HepG2 (cell line): ENCODE measurements around the gene COL18A1. TPM values are rescaled to one million over a fixed set of nuclear protein-coding genes. Genes with fewer than 3 reads are reported as not detected.

Experiments
- ATAC-seq: fragments of 200-7000 bp; cut with Tn5 transposase; 3 replicates; pipeline ENCODE4 v1.9.1; 2020; ENCODE audit warnings: mild to moderate bottlenecking, moderate library complexity
- BruUV-seq: library from RNA; stranded (reverse); fragments of 400-500 nt; replicated peaks from 2 replicates; lab custom pipeline; 2021; lab: Mats Ljungman, UMichigan
- CTCF ChIA-PET: fragments of 300-600 bp; formaldehyde crosslinking; extraction: SDS; loops from one replicate; lab custom pipeline; 2021; ENCODE audit warnings: low total read pairs, inconsistent platforms, low intra/inter-chr PET ratio; lab: Yijun Ruan, JAX
- POLR2A ChIA-PET: fragments of 350-600 bp; sonication (Branson Sonifier 250); formaldehyde crosslinking; loops from one replicate; lab custom pipeline; 2020; ENCODE audit warnings: antibody characterized with exemption, inconsistent platforms; lab: Yijun Ruan, JAX
- DNase-seq: peaks from one replicate; pipeline ENCODE4 v3.0.0-alpha.2; 2015; ENCODE audit warnings: low spot score
- FAIRE-seq: peaks from 3 replicates; lab custom pipeline; 2011; peaks lifted over from hg19 to GRCh38; lab: Jason Lieb, UNC
- H2AFZ ChIP-seq: one replicate; pipeline ENCODE4 v1.6.1; 2011; ENCODE audit warnings: low read length, inconsistent platforms
- H3K27ac ChIP-seq: fragments of 300-600 bp; 3 replicates; pipeline ENCODE4 v1.8.0; 2011; ENCODE audit warnings: mixed run types, mild to moderate bottlenecking, mixed read lengths, low read length, inconsistent platforms; ENCODE audit not compliant: insufficient read depth; ENCODE audit errors: extremely low read length
- H3K27me3 ChIP-seq, 2 experiments: fragments of 200-600 bp in 1 of 2; 2 replicates in 1 of 2; 3 replicates in 1 of 2; pipeline versions ENCODE4 v1.6.0 to v1.8.0; 2011; ENCODE audit warnings: low read length in 2 of 2, mild to moderate bottlenecking in 2 of 2, moderate library complexity in 2 of 2, inconsistent platforms in 1 of 2; ENCODE audit not compliant: insufficient read depth in 2 of 2, control insufficient read depth in 1 of 2
- H3K36me3 ChIP-seq, 2 experiments: fragments of 200-600 bp in 1 of 2; replicated peaks in 1 of 2; 2 replicates in 1 of 2; 3 replicates in 1 of 2; pipeline versions ENCODE4 v1.5.1 to v1.8.0; 2011; ENCODE audit warnings: low read length in 2 of 2, inconsistent platforms in 1 of 2; ENCODE audit not compliant: insufficient read depth in 2 of 2, control insufficient read depth in 1 of 2
- H3K4me1 ChIP-seq: 2 replicates; pipeline ENCODE4 v1.5.1; 2012; ENCODE audit warnings: low read length, inconsistent platforms; ENCODE audit not compliant: insufficient read depth
- H3K4me2 ChIP-seq: 2 replicates; pipeline ENCODE4 v1.6.0; 2011; ENCODE audit warnings: low read depth, low read length, inconsistent platforms
- H3K4me3 ChIP-seq, 3 experiments: fragments of 200-600 bp in 1 of 3; sonication (generic), shearing (Covaris generic) in 1 of 3; replicated peaks in 1 of 3; 2 replicates each; pipeline ENCODE4 v1.5.1; 2011 to 2016; ENCODE audit warnings: low read length in 3 of 3, inconsistent platforms in 2 of 3, low read depth in 2 of 3, mild to moderate bottlenecking in 2 of 3, control low read depth in 1 of 3, mixed read lengths in 1 of 3; ENCODE audit not compliant: insufficient read depth in 1 of 3
- H3K79me2 ChIP-seq: one replicate; pipeline ENCODE4 v1.6.1; 2011; ENCODE audit warnings: low read length, inconsistent platforms; ENCODE audit not compliant: insufficient read depth
- H3K9ac ChIP-seq: 2 replicates; pipeline ENCODE4 v1.6.0; 2011; ENCODE audit warnings: mild to moderate bottlenecking, low read depth, low read length, inconsistent platforms; ENCODE audit not compliant: insufficient read depth
- H3K9me3 ChIP-seq: 2 replicates; pipeline ENCODE4 v1.5.1; 2012; ENCODE audit warnings: mild to moderate bottlenecking, low read length
- H4K20me1 ChIP-seq: 2 replicates; pipeline ENCODE4 v1.6.0; 2011; ENCODE audit warnings: inconsistent platforms, mild to moderate bottlenecking, low read length, moderate library complexity; ENCODE audit not compliant: insufficient read depth
- AHR ChIP-seq: IDR thresholded peaks from 2 replicates; pipeline ENCODE4 v1.6.1; 2018; ENCODE audit warnings: missing genetic modification reagents, missing compliant biosample characterization
- CBFB ChIP-seq: sonication (generic); formaldehyde crosslinking; IDR thresholded peaks from 2 replicates; pipeline ENCODE4 v1.4.0; 2020; ENCODE audit warnings: missing genetic modification reagents
- CBX5 ChIP-seq: sonication (generic); formaldehyde crosslinking; IDR thresholded peaks from 2 replicates; pipeline ENCODE4 v1.4.0; 2020; ENCODE audit warnings: missing genetic modification reagents, borderline replicate concordance
- E2F1 ChIP-seq: sonication (generic); formaldehyde crosslinking; IDR thresholded peaks from 2 replicates; pipeline ENCODE4 v1.5.0; 2020; ENCODE audit warnings: missing genetic modification reagents
- EHMT2 ChIP-seq: fragments of 200-600 bp; sonication (generic); IDR thresholded peaks from 2 replicates; pipeline ENCODE4 v1.7.0; 2017; ENCODE audit warnings: antibody characterized with exemption, low read depth, low read length, borderline replicate concordance
- SMYD3 ChIP-seq: sonication (generic); formaldehyde crosslinking; IDR thresholded peaks from 2 replicates; pipeline ENCODE4 v1.8.1; 2023; ENCODE audit warnings: mild to moderate bottlenecking, missing genetic modification reagents
- SOX6 ChIP-seq, 2 experiments: fragments of 450-650 bp in 1 of 2; sonication (generic) in 1 of 2; formaldehyde crosslinking in 1 of 2; IDR thresholded peaks; 2 replicates each; pipeline versions ENCODE4 v1.4.0 to v1.6.1; 2017 to 2020; ENCODE audit warnings: antibody characterized with exemption in 1 of 2, mild to moderate bottlenecking in 1 of 2, missing genetic modification reagents in 1 of 2
- TOPORS ChIP-seq: sonication (generic); formaldehyde crosslinking; IDR thresholded peaks from 2 replicates; pipeline ENCODE4 v1.8.0; 2023; ENCODE audit warnings: mild to moderate bottlenecking, missing genetic modification reagents
- XRCC5 ChIP-seq: fragments of 200-400 bp; formaldehyde crosslinking; optimal IDR thresholded peaks from 2 replicates; pipeline ENCODE3; 2017; ENCODE audit warnings: mild to moderate bottlenecking, low read length
- ZFX ChIP-seq: sonication (generic); formaldehyde crosslinking; IDR thresholded peaks from 2 replicates; pipeline ENCODE4 v1.4.0; 2020; ENCODE audit warnings: mild to moderate bottlenecking, low read depth, missing genetic modification reagents, moderate library complexity
- ZNF225 ChIP-seq: sonication (generic); formaldehyde crosslinking; IDR thresholded peaks from 2 replicates; pipeline ENCODE4 v1.4.0; 2020; ENCODE audit warnings: mild to moderate bottlenecking, missing genetic modification reagents
- ZNF274 ChIP-seq: sonication (generic); formaldehyde crosslinking; IDR thresholded peaks from 2 replicates; pipeline ENCODE4 v1.5.1; 2020; ENCODE audit warnings: mild to moderate bottlenecking, missing genetic modification reagents
- ZNF614 ChIP-seq: IDR thresholded peaks from 2 replicates; pipeline ENCODE4 v1.6.1; 2018; ENCODE audit warnings: missing biosample characterization, missing genetic modification reagents, inconsistent platforms, borderline replicate concordance
- ZNF768 ChIP-seq: sonication (generic); formaldehyde crosslinking; IDR thresholded peaks from 2 replicates; pipeline ENCODE4 v1.4.0; 2020; ENCODE audit warnings: missing genetic modification reagents
- ZSCAN9 ChIP-seq: IDR thresholded peaks from 2 replicates; pipeline ENCODE4 v1.6.1; 2016; ENCODE audit warnings: borderline replicate concordance
- WGBS: methylation state at CpG from one replicate; pipeline ENCODE4 v1.1.6; 2017; ENCODE audit warnings: low lambda C conversion rate; 5-methylcytosine and 5-hydroxymethylcytosine counted together
- in situ Hi-C: cut with HindIII; loops from 2 replicates; pipeline ENCODE4 v1.10.0; 2017; ENCODE audit warnings: low pct_unique_long_range_greater_than_20kb; ENCODE audit not compliant: extremely low pct_ligation_motif_present
- intact Hi-C: fragments of 100-400 bp; cut with micrococcal nuclease; formaldehyde crosslinking; loops from one replicate; pipeline ENCODE4 v1.10.0; 2022; ENCODE audit not compliant: unreplicated experiment
- polyA plus RNA-seq, 8 experiments: library from polyadenylated mRNA; depleted of rRNA in 3 of 8; stranded (reverse) in 7 of 8; unstranded in 1 of 8; fragments of >200 nt; fragmentation: Illumina TruSeq in 4 of 8; extraction: Trizol in 4 of 8; gene quantifications; 2 replicates each; pipeline versions ENCODE4 v1.2.1 to v1.2.3, GENCODE V29; 2011 to 2016; ENCODE audit warnings: low read depth in 4 of 8, missing spikeins in 1 of 8, mixed read lengths in 1 of 8; ENCODE audit not compliant: insufficient read depth in 1 of 8
- total RNA-seq, 5 experiments: library from RNA; depleted of rRNA; stranded (reverse); fragments of >200 nt; fragmentation: Illumina TruSeq; extraction: Trizol; gene quantifications; 2 replicates each; pipeline ENCODE4 v1.2.3, GENCODE V29; 2016; ENCODE audit warnings: low read depth in 1 of 5
- TF ChIP-seq, protein P1 (sequence below): sonication (generic); formaldehyde crosslinking; IDR thresholded peaks from 2 replicates; pipeline ENCODE4 v1.5.0; 2020; ENCODE audit warnings: mild to moderate bottlenecking, low read depth, missing genetic modification reagents, borderline replicate concordance
- TF ChIP-seq, protein P2 (sequence below): sonication (generic); formaldehyde crosslinking; IDR thresholded peaks from 2 replicates; pipeline ENCODE4 v1.4.0; 2020; ENCODE audit warnings: missing genetic modification reagents

Gene COL18A1
- total and polyA plus RNA-seq, 2 of the 13 experiments (the other 11 are each of a cell fraction or from before 2014, with no cell fraction given), result 79.0 to 102 TPM

DNA sequence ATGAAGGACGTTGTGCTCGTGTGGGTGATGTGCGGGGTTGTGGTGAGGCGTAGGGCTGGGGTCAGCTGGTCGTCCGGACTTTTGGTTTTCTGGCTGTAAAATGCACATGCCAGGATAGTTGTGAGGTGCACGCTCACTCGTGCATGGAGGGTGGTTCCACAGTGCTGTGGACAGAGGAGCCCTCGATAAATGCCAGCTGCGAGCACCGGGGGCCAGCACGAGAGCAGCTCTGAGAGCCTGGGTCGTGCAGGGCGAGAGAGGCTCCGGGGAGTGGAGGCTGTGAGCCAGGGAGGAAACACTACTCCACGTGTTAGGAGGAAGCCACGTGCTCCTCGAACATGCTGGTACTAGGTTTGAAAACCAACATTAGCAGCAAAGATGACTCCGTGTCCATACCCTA is 39.4 kb downstream of the COL18A1 start:
- H3K4me1 ChIP-seq, result peaks cover 43% of the 10 kb centered on the region
- WGBS, result 97% methylated on average over 19 of the region's 19 CpGs
- FAIRE-seq (no peak), DNase-seq (no peak), ATAC-seq (no peak)
- no peak overlapping the region for H3K27ac ChIP-seq
- in situ Hi-C loops, result no loop called here
- H3K4me2 ChIP-seq, result no peak overlapping the region
- BruUV-seq, result no TSS peak
- H3K4me3 ChIP-seq, result no peak overlapping the region
- no peak overlapping the region for H2AFZ ChIP-seq
- H3K79me2 ChIP-seq, result peaks cover 85% of the 10 kb centered on the region
- H3K36me3 ChIP-seq, result peaks cover 18% of the 10 kb centered on the region in 2 experiments; a peak in 4 of 5 replicates
- H3K27me3 ChIP-seq, result no peaks in the 10 kb centered on the region
- H3K9ac ChIP-seq, result no peak overlapping the region
- no peaks in the 10 kb centered on the region; the same call in 1 of the 2 replicates for H3K9me3 ChIP-seq
- ChIA-PET CTCF (no interaction called here), POLR2A (no interaction called here)
- intact Hi-C loops, result no loop called here
- no peaks in the 10 kb centered on the region for H4K20me1 ChIP-seq
- TF ChIP-seq SMYD3 (CRISPR knock-in tag) (no peak), XRCC5 (no peak), AHR (CRISPR knock-in tag) (no peak), E2F1 (CRISPR knock-in tag) (no peak), SOX6 (IDR thresholded peaks at IDR 0.05) (no peak), SOX6 (CRISPR knock-in tag; IDR thresholded peaks at IDR 0.05) (no peak), ZSCAN9 (CRISPR knock-in tag) (no peak), CBFB (CRISPR knock-in tag) (no peak), TOPORS (CRISPR knock-in tag) (no peak), CBX5 (CRISPR knock-in tag) (no peak), EHMT2 (no peak), ZNF225 (CRISPR knock-in tag) (no peak), ZNF614 (CRISPR knock-in tag) (no peak), ZFX (no peak), ZNF768 (CRISPR knock-in tag) (no peak), ZNF274 (no peak)
- TF ChIP-seq, protein P1, sequence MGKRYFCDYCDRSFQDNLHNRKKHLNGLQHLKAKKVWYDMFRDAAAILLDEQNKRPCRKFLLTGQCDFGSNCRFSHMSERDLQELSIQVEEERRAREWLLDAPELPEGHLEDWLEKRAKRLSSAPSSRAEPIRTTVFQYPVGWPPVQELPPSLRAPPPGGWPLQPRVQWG (CRISPR knock-in tag), result no peak
- TF ChIP-seq, protein P2, sequence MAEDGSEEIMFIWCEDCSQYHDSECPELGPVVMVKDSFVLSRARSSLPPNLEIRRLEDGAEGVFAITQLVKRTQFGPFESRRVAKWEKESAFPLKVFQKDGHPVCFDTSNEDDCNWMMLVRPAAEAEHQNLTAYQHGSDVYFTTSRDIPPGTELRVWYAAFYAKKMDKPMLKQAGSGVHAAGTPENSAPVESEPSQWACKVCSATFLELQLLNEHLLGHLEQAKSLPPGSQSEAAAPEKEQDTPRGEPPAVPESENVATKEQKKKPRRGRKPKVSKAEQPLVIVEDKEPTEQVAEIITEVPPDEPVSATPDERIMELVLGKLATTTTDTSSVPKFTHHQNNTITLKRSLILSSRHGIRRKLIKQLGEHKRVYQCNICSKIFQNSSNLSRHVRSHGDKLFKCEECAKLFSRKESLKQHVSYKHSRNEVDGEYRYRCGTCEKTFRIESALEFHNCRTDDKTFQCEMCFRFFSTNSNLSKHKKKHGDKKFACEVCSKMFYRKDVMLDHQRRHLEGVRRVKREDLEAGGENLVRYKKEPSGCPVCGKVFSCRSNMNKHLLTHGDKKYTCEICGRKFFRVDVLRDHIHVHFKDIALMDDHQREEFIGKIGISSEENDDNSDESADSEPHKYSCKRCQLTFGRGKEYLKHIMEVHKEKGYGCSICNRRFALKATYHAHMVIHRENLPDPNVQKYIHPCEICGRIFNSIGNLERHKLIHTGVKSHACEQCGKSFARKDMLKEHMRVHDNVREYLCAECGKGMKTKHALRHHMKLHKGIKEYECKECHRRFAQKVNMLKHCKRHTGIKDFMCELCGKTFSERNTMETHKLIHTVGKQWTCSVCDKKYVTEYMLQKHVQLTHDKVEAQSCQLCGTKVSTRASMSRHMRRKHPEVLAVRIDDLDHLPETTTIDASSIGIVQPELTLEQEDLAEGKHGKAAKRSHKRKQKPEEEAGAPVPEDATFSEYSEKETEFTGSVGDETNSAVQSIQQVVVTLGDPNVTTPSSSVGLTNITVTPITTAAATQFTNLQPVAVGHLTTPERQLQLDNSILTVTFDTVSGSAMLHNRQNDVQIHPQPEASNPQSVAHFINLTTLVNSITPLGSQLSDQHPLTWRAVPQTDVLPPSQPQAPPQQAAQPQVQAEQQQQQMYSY (CRISPR knock-in tag), result no peak
